Astrocyte (in vitro differentiated cells and primary cell): ENCODE results near the gene PPIE. TPM values are rescaled to one million over a fixed set of nuclear protein-coding genes. Genes with fewer than 3 reads are reported as not detected.

ENCODE experiments used
- DNase-seq: peaks from one replicate; pipeline ENCODE4 v3.0.0-alpha.2; 2010; ENCODE audit warnings: low read depth
- FAIRE-seq: peaks from 2 replicates; lab custom pipeline; 2011; peaks lifted over from hg19 to GRCh38; lab: Jason Lieb, UNC
- H2AFZ ChIP-seq: 2 replicates; pipeline ENCODE4 v1.6.0; 2012; ENCODE audit warnings: low read depth, low read length, inconsistent platforms
- H3K27ac ChIP-seq: 2 replicates; pipeline ENCODE4 v1.5.1; 2011; ENCODE audit warnings: low read depth, low read length, inconsistent platforms
- H3K27me3 ChIP-seq: 2 replicates; pipeline ENCODE4 v1.6.0; 2011; ENCODE audit warnings: low read length, inconsistent platforms; ENCODE audit not compliant: insufficient read depth
- H3K36me3 ChIP-seq: 2 replicates; pipeline ENCODE4 v1.5.1; 2011; ENCODE audit warnings: low read length, inconsistent platforms; ENCODE audit not compliant: insufficient read depth
- H3K4me1 ChIP-seq: 2 replicates; pipeline ENCODE4 v1.5.1; 2011; ENCODE audit warnings: low read length, inconsistent platforms; ENCODE audit not compliant: insufficient read depth
- H3K4me2 ChIP-seq: 2 replicates; pipeline ENCODE4 v1.6.0; 2012; ENCODE audit warnings: low read length, inconsistent platforms
- H3K4me3 ChIP-seq: 2 replicates; pipeline ENCODE4 v1.5.1; 2011; ENCODE audit warnings: low read depth, mild to moderate bottlenecking, low read length, inconsistent platforms; ENCODE audit not compliant: insufficient read depth
- H3K79me2 ChIP-seq: 2 replicates; pipeline ENCODE4 v1.6.0; 2012; ENCODE audit warnings: mild to moderate bottlenecking, low read length, inconsistent platforms; ENCODE audit not compliant: insufficient read depth
- H3K9ac ChIP-seq: 2 replicates; pipeline ENCODE4 v1.6.0; 2012; ENCODE audit warnings: mild to moderate bottlenecking, low read length, inconsistent platforms
- H3K9me3 ChIP-seq: 2 replicates; pipeline ENCODE4 v1.5.1; 2012; ENCODE audit warnings: low read depth, mild to moderate bottlenecking, low read length, inconsistent platforms; ENCODE audit not compliant: insufficient read depth
- H4K20me1 ChIP-seq: 2 replicates; pipeline ENCODE4 v1.6.0; 2012; ENCODE audit warnings: low read length, inconsistent platforms; ENCODE audit not compliant: insufficient read depth
- H3K27ac Mint-ChIP-seq: one replicate; pipeline ENCODE4 v1.8.0; 2021; ENCODE audit warnings: mild to moderate bottlenecking, mixed read lengths; ENCODE audit not compliant: unreplicated experiment
- H3K27me3 Mint-ChIP-seq: one replicate; pipeline ENCODE4 v1.8.0; 2021; ENCODE audit warnings: low read depth, mixed read lengths; ENCODE audit not compliant: unreplicated experiment
- H3K36me3 Mint-ChIP-seq: one replicate; pipeline ENCODE4 v1.8.0; 2021; ENCODE audit warnings: low read depth, mixed read lengths; ENCODE audit not compliant: unreplicated experiment
- H3K4me1 Mint-ChIP-seq: one replicate; pipeline ENCODE4 v1.8.0; 2021; ENCODE audit warnings: low read depth, mixed read lengths; ENCODE audit not compliant: unreplicated experiment
- H3K4me3 Mint-ChIP-seq: one replicate; pipeline ENCODE4 v1.8.0; 2021; ENCODE audit warnings: mild to moderate bottlenecking, moderate library complexity, mixed read lengths; ENCODE audit not compliant: unreplicated experiment
- H3K9me3 Mint-ChIP-seq: one replicate; pipeline ENCODE4 v1.8.0; 2021; ENCODE audit warnings: mild to moderate bottlenecking, mixed read lengths; ENCODE audit not compliant: unreplicated experiment
- EZH2 ChIP-seq: IDR thresholded peaks from 2 replicates; pipeline ENCODE4 v1.6.1; 2012; ENCODE audit warnings: mild to moderate bottlenecking, low read length, inconsistent platforms; ENCODE audit not compliant: insufficient read depth
- total RNA-seq: library from RNA; stranded (reverse); gene quantifications from 2 replicates; pipeline ENCODE4 v1.2.1, GENCODE V29; 2021
- TF ChIP-seq, protein P1 (sequence below): IDR thresholded peaks from 2 replicates; pipeline ENCODE4 v1.5.1; 2011; ENCODE audit warnings: low read depth, mild to moderate bottlenecking, inconsistent platforms, low read length, moderate library complexity; ENCODE audit not compliant: insufficient read depth

PPIE gene
- total RNA-seq, 1 donor from 2014 or later = 33.7 TPM

GRCh38 chr1:39698568-39698967, 40.1 kb upstream of the PPIE start:
- Histone ChIP-seq H3K36me3 (no peaks in the 10 kb centered on the region), H3K9ac (no peak overlapping the region), H3K9me3 (no peaks in the 10 kb centered on the region), H3K27ac (no peak overlapping the region), H3K4me2 (no peak overlapping the region), H3K4me1 (no peaks in the 10 kb centered on the region), H3K27me3 (peaks cover 39% of the 10 kb centered on the region), H4K20me1 (no peaks in the 10 kb centered on the region), H3K4me3 (no peak overlapping the region), H2AFZ (no peak overlapping the region), H3K79me2 (no peaks in the 10 kb centered on the region)
- Mint-ChIP-seq H3K27me3 (peaks cover 79% of the 10 kb centered on the region), H3K4me1 (peaks cover 14% of the 10 kb centered on the region), H3K27ac (no peak overlapping the region), H3K4me3 (no peak overlapping the region), H3K9me3 (peaks cover 6% of the 10 kb centered on the region), H3K36me3 (peaks cover 2% of the 10 kb centered on the region)
- TF ChIP-seq, protein P1, sequence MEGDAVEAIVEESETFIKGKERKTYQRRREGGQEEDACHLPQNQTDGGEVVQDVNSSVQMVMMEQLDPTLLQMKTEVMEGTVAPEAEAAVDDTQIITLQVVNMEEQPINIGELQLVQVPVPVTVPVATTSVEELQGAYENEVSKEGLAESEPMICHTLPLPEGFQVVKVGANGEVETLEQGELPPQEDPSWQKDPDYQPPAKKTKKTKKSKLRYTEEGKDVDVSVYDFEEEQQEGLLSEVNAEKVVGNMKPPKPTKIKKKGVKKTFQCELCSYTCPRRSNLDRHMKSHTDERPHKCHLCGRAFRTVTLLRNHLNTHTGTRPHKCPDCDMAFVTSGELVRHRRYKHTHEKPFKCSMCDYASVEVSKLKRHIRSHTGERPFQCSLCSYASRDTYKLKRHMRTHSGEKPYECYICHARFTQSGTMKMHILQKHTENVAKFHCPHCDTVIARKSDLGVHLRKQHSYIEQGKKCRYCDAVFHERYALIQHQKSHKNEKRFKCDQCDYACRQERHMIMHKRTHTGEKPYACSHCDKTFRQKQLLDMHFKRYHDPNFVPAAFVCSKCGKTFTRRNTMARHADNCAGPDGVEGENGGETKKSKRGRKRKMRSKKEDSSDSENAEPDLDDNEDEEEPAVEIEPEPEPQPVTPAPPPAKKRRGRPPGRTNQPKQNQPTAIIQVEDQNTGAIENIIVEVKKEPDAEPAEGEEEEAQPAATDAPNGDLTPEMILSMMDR = no peak
- TF ChIP-seq EZH2 = no peak
- no peak for DNase-seq
- FAIRE-seq = no peak

DNA sequence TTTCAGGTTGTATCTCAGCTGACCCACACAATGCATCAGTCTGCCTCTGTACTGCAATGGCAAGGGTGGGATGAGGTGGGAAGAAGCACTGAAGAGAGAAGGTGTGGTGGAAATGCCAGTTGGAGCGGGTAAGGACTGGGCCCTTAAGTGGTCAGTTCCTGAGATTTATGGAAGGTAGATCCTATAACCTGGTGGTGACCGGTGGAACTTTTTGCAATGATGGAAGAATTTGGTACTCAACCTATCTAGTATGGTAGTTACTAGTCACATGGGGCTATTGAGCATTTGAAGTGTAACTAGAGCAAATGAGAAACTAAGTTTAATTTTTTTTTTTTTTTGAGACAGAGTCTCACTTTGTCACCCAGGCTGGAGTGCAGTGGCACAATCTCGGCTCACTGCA, 39.3 kb upstream of the PPIE start:
- Histone ChIP-seq H3K27me3 (peaks cover 33% of the 10 kb centered on the region), H3K4me3 (no peak overlapping the region), H3K27ac (no peak overlapping the region), H3K36me3 (no peaks in the 10 kb centered on the region), H3K4me2 (no peak overlapping the region), H3K4me1 (no peaks in the 10 kb centered on the region), H2AFZ (no peak overlapping the region), H3K79me2 (no peaks in the 10 kb centered on the region), H4K20me1 (no peaks in the 10 kb centered on the region), H3K9me3 (no peaks in the 10 kb centered on the region), H3K9ac (no peak overlapping the region)
- Mint-ChIP-seq H3K4me3 (no peak overlapping the region), H3K27me3 (peaks cover 78% of the 10 kb centered on the region), H3K27ac (no peak overlapping the region), H3K9me3 (peaks cover 6% of the 10 kb centered on the region), H3K36me3 (peaks cover 2% of the 10 kb centered on the region), H3K4me1 (peaks cover 14% of the 10 kb centered on the region)
- FAIRE-seq = no peak
- no peak for DNase-seq
- TF ChIP-seq, protein P1 = no peak
- no peak for TF ChIP-seq EZH2

DNA sequence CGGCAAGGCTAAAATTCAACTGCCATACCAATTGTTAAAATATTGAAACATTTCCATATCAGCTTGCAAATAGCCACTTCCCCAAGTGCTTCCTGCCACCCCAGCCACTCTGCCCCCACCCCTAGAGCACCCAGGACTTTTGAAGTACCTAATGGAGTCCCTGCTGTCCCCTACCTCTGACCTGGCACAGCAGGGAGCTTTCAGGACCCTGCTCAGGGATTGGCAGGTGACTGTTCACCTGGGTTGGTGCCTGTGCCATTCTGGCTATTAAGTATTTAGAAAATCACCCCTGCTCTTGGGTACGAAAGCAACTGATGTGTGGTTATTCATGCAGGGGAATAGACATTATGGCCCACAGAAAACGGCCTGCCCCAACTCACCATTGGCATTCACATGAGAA, 38.3 kb upstream of the PPIE start:
- no peaks in the 10 kb centered on the region for H3K4me1 ChIP-seq
- H3K79me2 ChIP-seq = no peaks in the 10 kb centered on the region
- Mint-ChIP-seq H3K27me3 (peaks cover 75% of the 10 kb centered on the region), H3K36me3 (peaks cover 2% of the 10 kb centered on the region), H3K4me3 (no peak overlapping the region), H3K9me3 (peaks cover 4% of the 10 kb centered on the region), H3K27ac (no peak overlapping the region), H3K4me1 (peaks cover 11% of the 10 kb centered on the region)
- DNase-seq = no peak
- no peaks in the 10 kb centered on the region for H4K20me1 ChIP-seq
- no peak overlapping the region for H3K4me2 ChIP-seq
- no peak for FAIRE-seq
- H3K4me3 ChIP-seq = no peak overlapping the region
- TF ChIP-seq EZH2 = no peak
- TF ChIP-seq, protein P1 = no peak
- H3K27me3 ChIP-seq = peaks cover 25% of the 10 kb centered on the region
- no peaks in the 10 kb centered on the region for H3K9me3 ChIP-seq
- no peak overlapping the region for H2AFZ ChIP-seq
- no peak overlapping the region for H3K9ac ChIP-seq
- H3K27ac ChIP-seq = no peak overlapping the region
- no peaks in the 10 kb centered on the region for H3K36me3 ChIP-seq
